OCI-LY7 (cell line): ENCODE data around the gene LGSN. TPM values are rescaled to one million over a fixed set of nuclear protein-coding genes. Genes with fewer than 3 reads are reported as not detected.

Source experiments
- small RNA-seq: library from RNA; depleted of rRNA; stranded (forward); fragments of <200 nt; gene quantifications from one replicate; pipeline ENCODE3, GENCODE V24; 2014
- total RNA-seq, 2 experiments: library from RNA; depleted of rRNA in 1 of 2; stranded (reverse); fragments of >200 nt in 1 of 2; shearing (Covaris generic) in 1 of 2; gene quantifications; 2 replicates each; pipeline ENCODE4 v1.2.3, GENCODE V29; 2014 to 2022

Gene LGSN
- total RNA-seq, 2 experiments from 2014 or later: 0.25 to 0.76 TPM

Small RNA genes within 50 kb of the gene (small RNA-seq; reads per million reads assigned to genes)
- gene SPTLC1P3: not detected

Other genes with a start within 250 kb of the LGSN start
- gene FKBP1C, start 108.5 kb downstream of the LGSN start, total RNA-seq (2014; rRNA removed; shearing (Covaris generic)): 0.10 and 0.16 TPM in 2 replicates
- 0.39 TPM in 1 of 2 replicates, not detected in the other for gene FKBP1C, start 108.5 kb downstream of the LGSN start, total RNA-seq (2022)